ENCODE measurements around the gene PDGFB.

DNA sequence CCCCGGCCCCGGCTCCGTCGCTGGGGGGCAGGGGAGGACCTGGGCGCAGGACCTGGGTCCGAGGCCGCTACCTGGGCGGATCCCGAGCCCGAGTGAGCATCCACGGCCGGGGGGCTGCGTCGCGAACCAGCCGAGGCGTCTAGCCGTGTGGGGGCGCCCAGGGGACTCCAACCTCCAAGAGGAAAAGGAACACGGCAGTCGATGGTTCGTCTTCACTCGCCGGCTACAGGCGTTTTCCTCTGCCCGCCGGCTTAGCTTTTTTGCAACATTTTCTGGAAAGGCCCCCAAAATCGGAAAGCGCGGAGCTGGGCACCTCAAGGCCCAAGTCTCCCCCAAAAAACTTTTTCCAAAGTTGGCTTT lies 666 bp downstream of the PDGFB start:
- TF ChIP-seq CTCF (IDR thresholded peaks at IDR 0.05; ENCODE audit: low read length) (no peak), EZH2 (IDR thresholded peaks at IDR 0.05; ENCODE audit: borderline replicate concordance, low read length) (no peak)
